HepG2 (cell line): ENCODE data around the gene SMIM44. TPM values are rescaled to one million over a fixed set of nuclear protein-coding genes. Genes with fewer than 3 reads are reported as not detected.
A peak's percentile ranks its signal among the peaks of the same experiment; 100 is the strongest.

Experiments used
- CHD4 ChIP-seq: fragments of 200-600 bp; sonication (generic); IDR thresholded peaks from 2 replicates; pipeline ENCODE4 v1.7.0; 2017; ENCODE audit warnings: mild to moderate bottlenecking, low read length, borderline replicate concordance
- FOXA3 ChIP-seq: IDR thresholded peaks from 2 replicates; pipeline ENCODE4 v1.6.1; 2016; ENCODE audit warnings: missing genetic modification reagents, missing compliant biosample characterization
- GZF1 ChIP-seq: sonication (generic); formaldehyde crosslinking; IDR thresholded peaks from 2 replicates; pipeline ENCODE4 v1.5.1; 2020; ENCODE audit warnings: mild to moderate bottlenecking, missing genetic modification reagents
- HDAC1 ChIP-seq: sonication (generic); formaldehyde crosslinking; IDR thresholded peaks from 2 replicates; pipeline ENCODE4 v1.5.1; 2020; ENCODE audit warnings: mild to moderate bottlenecking, missing genetic modification reagents
- MTERF4 ChIP-seq: sonication (generic); formaldehyde crosslinking; IDR thresholded peaks from 2 replicates; pipeline ENCODE4 v1.8.0; 2023; ENCODE audit warnings: mild to moderate bottlenecking, missing genetic modification reagents
- NRL ChIP-seq: sonication (generic); formaldehyde crosslinking; IDR thresholded peaks from 2 replicates; pipeline ENCODE4 v1.5.0; 2020; ENCODE audit warnings: missing genetic modification reagents, mild to moderate bottlenecking, moderate library complexity, borderline replicate concordance
- SAP130 ChIP-seq: IDR thresholded peaks from 2 replicates; pipeline ENCODE4 v1.6.1; 2016; ENCODE audit warnings: low read depth
- SOX5 ChIP-seq: IDR thresholded peaks from 2 replicates; pipeline ENCODE4 v1.6.1; 2016; ENCODE audit warnings: borderline replicate concordance
- ZFP90 ChIP-seq: sonication (generic); formaldehyde crosslinking; IDR thresholded peaks from 2 replicates; pipeline ENCODE4 v1.8.0; 2022; ENCODE audit warnings: missing genetic modification reagents, mild to moderate bottlenecking, inconsistent platforms, borderline replicate concordance
- ZFY ChIP-seq: sonication (generic); formaldehyde crosslinking; IDR thresholded peaks from 2 replicates; pipeline ENCODE4 v1.4.0; 2020; ENCODE audit warnings: missing genetic modification reagents
- ZNF616 ChIP-seq: sonication (generic); formaldehyde crosslinking; IDR thresholded peaks from 2 replicates; pipeline ENCODE4 v1.5.0; 2020; ENCODE audit warnings: low read depth, mild to moderate bottlenecking, missing genetic modification reagents
- ZNF709 ChIP-seq: sonication (generic); formaldehyde crosslinking; IDR thresholded peaks from 2 replicates; pipeline ENCODE4 v1.5.0; 2020; ENCODE audit warnings: mild to moderate bottlenecking, missing genetic modification reagents
- ZNF768 ChIP-seq: sonication (generic); formaldehyde crosslinking; IDR thresholded peaks from 2 replicates; pipeline ENCODE4 v1.4.0; 2020; ENCODE audit warnings: missing genetic modification reagents
- ZNF776 ChIP-seq: sonication (generic); formaldehyde crosslinking; IDR thresholded peaks from 2 replicates; pipeline ENCODE4 v1.4.0; 2020; ENCODE audit warnings: mild to moderate bottlenecking, missing genetic modification reagents
- polyA plus RNA-seq, 8 experiments: library from polyadenylated mRNA; depleted of rRNA in 3 of 8; stranded (reverse) in 7 of 8; unstranded in 1 of 8; fragments of >200 nt; fragmentation: Illumina TruSeq in 4 of 8; extraction: Trizol in 4 of 8; gene quantifications; 2 replicates each; pipeline versions ENCODE4 v1.2.1 to v1.2.3, GENCODE V29; 2011 to 2016; ENCODE audit warnings: low read depth in 4 of 8, missing spikeins in 1 of 8, mixed read lengths in 1 of 8; ENCODE audit not compliant: insufficient read depth in 1 of 8
- total RNA-seq, 5 experiments: library from RNA; depleted of rRNA; stranded (reverse); fragments of >200 nt; fragmentation: Illumina TruSeq; extraction: Trizol; gene quantifications; 2 replicates each; pipeline ENCODE4 v1.2.3, GENCODE V29; 2016; ENCODE audit warnings: low read depth in 1 of 5
- TF ChIP-seq, protein P1 (sequence below): sonication (generic); formaldehyde crosslinking; IDR thresholded peaks from 2 replicates; pipeline ENCODE4 v1.4.0; 2020; ENCODE audit warnings: mild to moderate bottlenecking, missing genetic modification reagents
- TF ChIP-seq, protein P2 (sequence below): sonication (generic); formaldehyde crosslinking; IDR thresholded peaks from 2 replicates; pipeline ENCODE4 v1.4.0; 2020; ENCODE audit warnings: missing genetic modification reagents, borderline replicate concordance
- TF ChIP-seq, protein P3 (sequence below): sonication (generic); formaldehyde crosslinking; conservative IDR thresholded peaks from 2 replicates; pipeline ENCODE4 v1.5.0; 2020; ENCODE audit warnings: missing genetic modification reagents

Gene SMIM44
- total and polyA plus RNA-seq, 2 of the 13 experiments (the other 11 are each of a cell fraction or from before 2014, with no cell fraction given): not detected

DNA sequence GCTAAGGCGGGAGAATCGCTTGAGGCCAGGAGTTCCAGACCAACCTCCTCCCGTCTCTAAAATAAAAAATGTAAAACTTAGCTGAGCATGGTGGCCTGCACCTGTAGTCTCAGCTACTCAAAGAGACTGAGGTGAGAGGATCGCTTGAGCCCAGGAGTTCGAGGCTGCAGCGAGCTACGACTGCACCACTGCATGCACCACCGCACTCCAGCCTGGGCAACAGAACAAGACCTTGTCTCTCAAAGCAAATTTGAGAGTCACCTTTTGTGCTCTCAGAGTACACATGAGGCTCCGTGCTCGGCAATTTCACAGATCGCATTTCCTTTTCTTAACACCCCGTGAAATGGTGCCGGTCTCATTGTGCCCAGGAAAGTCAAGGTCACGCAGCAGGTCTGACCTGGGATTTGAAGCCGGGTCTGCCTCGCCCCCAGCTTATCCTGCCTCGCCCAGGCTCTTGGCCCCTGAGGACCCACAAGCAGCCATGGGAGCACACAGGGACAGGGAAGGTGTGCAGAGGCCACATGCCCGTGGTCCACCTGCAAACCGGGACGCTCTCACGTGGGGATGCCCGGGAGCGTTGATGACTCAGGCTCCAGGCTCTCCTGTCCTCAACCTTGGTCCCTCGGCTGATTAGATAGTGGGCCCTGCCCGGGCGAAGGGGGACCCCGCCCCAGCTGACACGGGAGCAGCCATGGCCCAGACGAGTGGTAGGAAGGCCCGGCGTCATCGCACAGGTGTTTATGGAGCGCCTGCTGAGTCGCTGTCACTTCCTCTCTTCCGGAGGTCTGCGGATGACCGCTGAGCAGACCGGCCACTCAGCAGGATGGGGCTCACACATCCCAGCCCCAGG is 1.8 kb downstream of the SMIM44 start (continued):
- TF ChIP-seq GZF1 (CRISPR knock-in tag): peak; percentile 31; the same call in 1 of the 2 replicates
- peak; percentile 69 for TF ChIP-seq ZFY (CRISPR knock-in tag)
- 0 out of 2 replicates have a peak, but pooled peaks have one; percentile 58 for TF ChIP-seq ZNF768 (CRISPR knock-in tag)
- TF ChIP-seq, protein P1, sequence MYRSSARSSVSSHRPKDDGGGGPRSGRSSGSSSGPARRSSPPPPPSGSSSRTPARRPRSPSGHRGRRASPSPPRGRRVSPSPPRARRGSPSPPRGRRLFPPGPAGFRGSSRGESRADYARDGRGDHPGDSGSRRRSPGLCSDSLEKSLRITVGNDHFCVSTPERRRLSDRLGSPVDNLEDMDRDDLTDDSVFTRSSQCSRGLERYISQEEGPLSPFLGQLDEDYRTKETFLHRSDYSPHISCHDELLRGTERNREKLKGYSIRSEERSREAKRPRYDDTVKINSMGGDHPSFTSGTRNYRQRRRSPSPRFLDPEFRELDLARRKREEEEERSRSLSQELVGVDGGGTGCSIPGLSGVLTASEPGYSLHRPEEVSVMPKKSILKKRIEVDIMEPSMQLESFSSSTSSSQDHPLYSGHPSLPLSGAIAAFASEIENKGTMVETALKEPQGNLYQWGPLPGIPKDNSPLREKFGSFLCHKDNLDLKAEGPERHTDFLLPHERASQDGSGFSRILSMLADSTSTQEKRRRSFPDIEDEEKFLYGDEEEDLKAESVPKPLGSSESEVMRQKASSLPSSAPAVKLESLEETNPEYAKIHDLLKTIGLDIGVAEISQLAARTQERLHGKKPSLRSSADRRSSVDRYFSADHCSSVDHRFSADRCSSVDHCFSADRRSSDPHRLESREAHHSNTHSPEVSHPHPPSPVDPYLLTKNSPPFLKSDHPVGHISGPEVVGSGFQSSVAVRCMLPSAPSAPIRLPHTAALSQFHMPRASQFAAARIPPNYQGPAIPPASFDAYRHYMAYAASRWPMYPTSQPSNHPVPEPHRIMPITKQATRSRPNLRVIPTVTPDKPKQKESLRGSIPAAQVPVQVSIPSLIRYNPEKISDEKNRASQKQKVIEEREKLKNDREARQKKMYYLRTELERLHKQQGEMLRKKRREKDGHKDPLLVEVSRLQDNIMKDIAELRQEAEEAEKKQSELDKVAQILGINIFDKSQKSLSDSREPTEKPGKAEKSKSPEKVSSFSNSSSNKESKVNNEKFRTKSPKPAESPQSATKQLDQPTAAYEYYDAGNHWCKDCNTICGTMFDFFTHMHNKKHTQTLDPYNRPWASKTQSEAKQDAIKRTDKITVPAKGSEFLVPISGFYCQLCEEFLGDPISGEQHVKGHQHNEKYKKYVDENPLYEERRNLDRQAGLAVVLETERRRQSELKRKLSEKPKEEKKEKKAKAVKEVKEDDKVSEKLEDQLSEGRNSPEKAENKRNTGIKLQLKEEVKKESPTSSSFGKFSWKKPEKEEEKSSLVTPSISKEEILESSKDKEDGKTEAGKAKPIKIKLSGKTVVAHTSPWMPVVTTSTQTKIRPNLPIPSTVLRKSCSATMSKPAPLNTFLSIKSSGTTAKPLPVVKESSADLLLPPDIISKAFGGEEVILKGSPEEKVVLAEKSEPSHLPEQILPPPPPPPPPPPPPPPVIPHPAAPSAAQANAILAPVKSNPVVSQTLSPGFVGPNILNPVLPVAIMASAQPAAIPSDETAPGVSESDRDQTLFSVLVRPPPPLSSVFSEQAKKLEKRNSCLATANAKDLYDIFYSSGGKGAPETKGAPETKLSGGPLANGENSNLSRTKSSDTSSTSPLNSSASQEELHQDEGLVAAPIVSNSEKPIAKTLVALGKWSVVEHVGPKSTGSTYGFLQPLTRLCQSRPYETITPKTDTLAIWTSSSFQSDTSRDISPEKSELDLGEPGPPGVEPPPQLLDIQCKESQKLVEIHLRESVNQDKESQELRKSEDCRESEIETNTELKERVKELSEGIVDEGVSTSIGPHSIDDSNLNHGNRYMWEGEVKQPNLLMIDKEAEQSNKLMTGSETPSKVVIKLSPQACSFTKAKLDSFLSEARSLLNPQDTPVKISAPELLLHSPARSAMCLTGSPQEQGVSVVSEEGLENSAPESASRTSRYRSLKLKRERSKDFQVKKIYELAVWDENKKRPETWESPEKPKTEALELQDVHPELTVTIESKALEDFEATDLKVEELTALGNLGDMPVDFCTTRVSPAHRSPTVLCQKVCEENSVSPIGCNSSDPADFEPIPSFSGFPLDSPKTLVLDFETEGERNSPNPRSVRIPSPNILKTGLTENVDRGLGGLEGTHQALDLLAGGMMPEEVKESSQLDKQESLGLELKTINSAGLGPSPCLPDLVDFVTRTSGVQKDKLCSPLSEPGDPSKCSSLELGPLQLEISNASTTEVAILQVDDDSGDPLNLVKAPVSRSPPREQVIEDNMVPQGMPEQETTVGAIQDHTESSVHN (CRISPR knock-in tag): peak; percentile 82; the same call in 1 of the 2 replicates
- 0 out of 2 replicates have a peak, but pooled peaks have one; percentile 10 for TF ChIP-seq FOXA3 (CRISPR knock-in tag)
- peak; percentile 98 for TF ChIP-seq NRL
- peak; percentile 66 for TF ChIP-seq SAP130
- peak; percentile 26; the same call in 1 of the 2 replicates for TF ChIP-seq SOX5 (CRISPR knock-in tag)
- no peak for TF ChIP-seq ZFP90
- peak; percentile 95 for TF ChIP-seq ZNF709 (CRISPR knock-in tag)
- TF ChIP-seq MTERF4 (CRISPR knock-in tag): no peak; the same call in none of the 2 replicates
- peak; percentile 96 for TF ChIP-seq ZNF616 (CRISPR knock-in tag)
- TF ChIP-seq, protein P2, sequence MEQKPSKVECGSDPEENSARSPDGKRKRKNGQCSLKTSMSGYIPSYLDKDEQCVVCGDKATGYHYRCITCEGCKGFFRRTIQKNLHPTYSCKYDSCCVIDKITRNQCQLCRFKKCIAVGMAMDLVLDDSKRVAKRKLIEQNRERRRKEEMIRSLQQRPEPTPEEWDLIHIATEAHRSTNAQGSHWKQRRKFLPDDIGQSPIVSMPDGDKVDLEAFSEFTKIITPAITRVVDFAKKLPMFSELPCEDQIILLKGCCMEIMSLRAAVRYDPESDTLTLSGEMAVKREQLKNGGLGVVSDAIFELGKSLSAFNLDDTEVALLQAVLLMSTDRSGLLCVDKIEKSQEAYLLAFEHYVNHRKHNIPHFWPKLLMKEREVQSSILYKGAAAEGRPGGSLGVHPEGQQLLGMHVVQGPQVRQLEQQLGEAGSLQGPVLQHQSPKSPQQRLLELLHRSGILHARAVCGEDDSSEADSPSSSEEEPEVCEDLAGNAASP (CRISPR knock-in tag): peak; percentile 52; the same call in 1 of the 2 replicates
- peak; percentile 94 for TF ChIP-seq ZNF776 (CRISPR knock-in tag)
- no peak for TF ChIP-seq CHD4
- TF ChIP-seq, protein P3, sequence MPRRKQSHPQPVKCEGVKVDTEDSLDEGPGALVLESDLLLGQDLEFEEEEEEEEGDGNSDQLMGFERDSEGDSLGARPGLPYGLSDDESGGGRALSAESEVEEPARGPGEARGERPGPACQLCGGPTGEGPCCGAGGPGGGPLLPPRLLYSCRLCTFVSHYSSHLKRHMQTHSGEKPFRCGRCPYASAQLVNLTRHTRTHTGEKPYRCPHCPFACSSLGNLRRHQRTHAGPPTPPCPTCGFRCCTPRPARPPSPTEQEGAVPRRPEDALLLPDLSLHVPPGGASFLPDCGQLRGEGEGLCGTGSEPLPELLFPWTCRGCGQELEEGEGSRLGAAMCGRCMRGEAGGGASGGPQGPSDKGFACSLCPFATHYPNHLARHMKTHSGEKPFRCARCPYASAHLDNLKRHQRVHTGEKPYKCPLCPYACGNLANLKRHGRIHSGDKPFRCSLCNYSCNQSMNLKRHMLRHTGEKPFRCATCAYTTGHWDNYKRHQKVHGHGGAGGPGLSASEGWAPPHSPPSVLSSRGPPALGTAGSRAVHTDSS: no peak
- peak; percentile 79 for TF ChIP-seq HDAC1 (CRISPR knock-in tag)
